HG03460 (cell line): ENCODE data around the gene GTF2A1L.
A peak's percentile ranks its signal among the peaks of the same experiment; 100 is the strongest.
"Not testable (repeated sequence)": the region's sequence is repeated elsewhere in the genome, so short reads cannot be mapped to it uniquely, and the experiment has no call there.

ENCODE experiments used
- ATAC-seq: cut with Tn5 transposase; IDR thresholded peaks from one replicate; pipeline ENCODE4 v1.9.1; 2021; ENCODE audit not compliant: unreplicated experiment

The GTF2A1L gene

GRCh38 chr2:48605482-48606175 is 12.0 kb upstream of the GTF2A1L start:
- no peak for ATAC-seq

DNA sequence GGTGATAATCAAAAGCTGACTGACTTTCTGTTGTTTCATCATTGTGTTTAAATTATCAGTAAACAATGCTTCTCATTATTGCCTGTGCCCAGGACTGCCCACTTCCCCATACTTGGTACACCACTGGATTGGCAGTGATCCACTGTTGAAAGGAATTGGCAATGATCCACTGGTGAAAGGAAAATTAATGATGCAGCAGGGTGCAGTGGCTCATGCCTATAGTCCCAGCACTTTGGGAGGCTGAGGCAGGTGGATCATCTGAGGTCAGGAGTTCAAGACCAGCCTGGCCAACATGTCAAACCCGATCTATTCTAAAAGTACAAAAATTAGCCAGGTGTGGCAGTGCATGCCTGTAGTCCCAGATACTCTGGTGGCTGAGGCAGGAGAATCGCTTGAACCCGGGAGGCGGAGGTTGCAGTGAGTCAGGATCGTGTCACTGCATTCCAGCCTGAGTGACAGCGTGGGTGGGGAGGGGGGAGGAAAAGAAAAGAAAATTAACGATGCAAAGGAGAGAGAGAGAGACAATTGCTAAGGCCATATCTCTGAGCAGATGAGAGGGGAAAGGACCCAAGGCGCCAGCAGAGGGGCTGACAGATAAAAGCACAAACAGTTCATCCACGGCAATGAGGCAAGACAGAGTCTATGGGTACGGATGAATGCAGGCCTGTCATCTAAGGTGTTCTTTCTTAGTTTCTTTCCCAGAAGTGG is 10.2 kb upstream of the GTF2A1L start:
- ATAC-seq: no peak

DNA sequence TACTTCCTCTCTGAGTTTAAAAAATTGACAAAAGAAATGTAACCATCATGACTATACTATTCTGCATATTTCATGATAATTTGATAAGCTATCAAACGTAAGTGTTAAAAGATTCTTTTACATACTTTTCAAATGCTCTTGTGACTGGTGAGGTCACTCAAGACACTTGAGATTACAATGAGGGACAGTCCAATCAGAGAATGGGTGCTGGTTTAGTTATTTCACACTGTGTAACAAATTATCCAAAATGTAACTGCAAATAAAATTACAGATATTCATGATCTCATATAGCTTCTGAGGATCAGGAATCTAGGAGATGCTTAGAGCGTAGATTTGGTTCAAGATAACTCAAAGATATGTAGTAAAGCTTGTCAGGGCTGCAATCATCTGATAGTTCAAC is 4.4 kb upstream of the GTF2A1L start:
- no peak for ATAC-seq

DNA sequence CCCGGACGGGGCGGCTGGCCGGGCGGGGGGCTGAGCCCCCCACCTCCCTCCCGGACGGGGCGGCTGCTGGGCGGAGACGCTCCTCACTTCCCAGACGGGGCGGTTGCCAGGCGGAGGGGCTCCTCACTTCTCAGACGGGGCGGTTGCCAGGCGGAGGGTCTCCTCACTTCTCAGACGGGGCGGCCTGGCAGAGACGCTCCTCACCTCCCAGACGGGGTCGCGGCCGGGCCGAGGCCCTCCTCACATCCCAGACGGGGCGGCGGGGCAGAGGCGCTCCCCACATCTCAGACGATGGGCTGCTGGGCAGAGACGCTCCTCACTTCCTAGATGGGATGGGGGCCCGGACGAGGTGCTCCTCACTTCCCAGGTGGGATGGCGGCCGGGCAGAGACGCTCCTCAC is 3.1 kb upstream of the GTF2A1L start:
- ATAC-seq: not testable (repeated sequence)

- no peak for ATAC-seq
Measured at GRCh38 chr2:48619526-48619925, 1.9 kb downstream of the GTF2A1L start.

- no peak for ATAC-seq
Measured at GRCh38 chr2:48620604-48621003, 2.9 kb downstream of the GTF2A1L start.

- not testable (repeated sequence) for ATAC-seq
Measured at GRCh38 chr2:48622691-48623090, 5.0 kb downstream of the GTF2A1L start.

GRCh38 chr2:48624696-48625095 is 7.0 kb downstream of the GTF2A1L start:
- ATAC-seq: no peak

- no peak for ATAC-seq
Measured at GRCh38 chr2:48626047-48626446, 8.4 kb downstream of the GTF2A1L start.

DNA sequence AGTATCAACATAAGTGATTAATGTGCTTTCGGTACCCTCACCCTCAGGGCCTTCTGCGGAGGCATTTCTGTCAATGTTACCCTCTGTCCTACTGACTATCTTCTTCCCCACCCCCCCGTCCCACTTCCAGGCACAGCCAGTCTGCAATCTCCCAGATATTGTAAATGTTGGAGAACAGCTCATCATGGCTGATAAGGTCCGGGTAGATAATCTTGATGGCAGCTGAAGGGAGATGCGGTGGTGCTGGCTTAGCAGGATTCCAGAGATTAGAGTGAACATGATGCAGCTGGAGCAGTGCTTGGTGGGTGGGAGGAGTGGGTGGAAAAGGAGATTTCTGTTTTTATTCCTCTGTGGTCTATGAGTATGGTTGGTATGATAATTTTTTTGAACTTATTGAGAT is 15.5 kb downstream of the GTF2A1L start:
- ATAC-seq: no peak

- ATAC-seq: no peak
Measured at GRCh38 chr2:48635786-48636185, 18.1 kb downstream of the GTF2A1L start.

- ATAC-seq: no peak
Measured at GRCh38 chr2:48638261-48638660, 20.6 kb downstream of the GTF2A1L start.

DNA sequence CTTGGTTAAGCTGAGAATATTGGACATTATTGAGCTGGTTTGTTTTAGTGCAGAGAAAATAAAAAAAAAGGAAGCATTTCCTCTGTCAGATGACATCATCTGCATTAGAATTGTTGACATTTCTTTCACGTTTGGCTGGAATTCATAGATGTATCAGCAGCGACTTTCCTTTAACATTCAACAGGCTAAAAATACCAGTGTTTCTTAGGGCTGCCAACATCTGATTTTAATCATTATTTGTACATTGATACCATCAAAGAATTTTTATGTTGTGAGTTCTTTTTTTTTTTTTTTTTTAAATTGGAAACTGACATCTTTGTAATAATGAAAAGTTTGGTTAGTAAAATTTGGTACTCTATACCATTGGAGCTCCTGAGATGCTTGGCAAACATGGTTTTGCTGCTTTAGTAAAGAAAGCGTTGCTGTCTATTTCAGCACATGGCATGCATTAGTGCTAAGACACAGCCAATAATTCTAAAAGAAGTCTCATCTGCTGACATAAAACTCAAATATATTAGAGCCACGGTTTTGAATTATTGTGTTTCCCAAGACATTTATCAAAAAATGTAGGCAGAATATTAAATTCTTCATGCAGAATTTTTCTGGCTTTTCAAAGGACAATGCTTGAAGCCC is 33.6 kb downstream of the GTF2A1L start:
- no peak for ATAC-seq

DNA sequence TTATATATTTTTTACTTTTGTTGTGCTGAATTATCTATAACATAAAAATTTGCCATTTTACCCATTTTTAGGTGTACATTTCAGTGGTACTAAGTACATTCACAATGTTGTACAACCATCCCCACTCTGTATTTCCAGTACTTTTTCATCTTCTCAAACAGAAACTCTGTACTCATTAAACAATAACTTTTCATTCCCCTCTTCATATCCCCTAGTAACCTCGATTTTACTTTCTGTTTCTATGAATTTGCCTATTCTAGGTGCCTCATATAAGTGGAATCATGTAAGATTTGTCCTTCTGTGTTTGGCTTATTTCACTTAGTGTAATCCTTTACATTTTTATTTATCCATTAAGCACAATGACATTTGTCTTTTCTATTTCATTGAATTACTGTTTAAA is 51.3 kb downstream of the GTF2A1L start:
- peak; percentile 94 for ATAC-seq

- no peak for ATAC-seq
Measured at GRCh38 chr2:48673581-48673980, 55.9 kb downstream of the GTF2A1L start.

GRCh38 chr2:48674933-48675332 is 57.3 kb downstream of the GTF2A1L start:
- ATAC-seq: no peak

- ATAC-seq: no peak
Measured at GRCh38 chr2:48677450-48677849, 59.8 kb downstream of the GTF2A1L start.

DNA sequence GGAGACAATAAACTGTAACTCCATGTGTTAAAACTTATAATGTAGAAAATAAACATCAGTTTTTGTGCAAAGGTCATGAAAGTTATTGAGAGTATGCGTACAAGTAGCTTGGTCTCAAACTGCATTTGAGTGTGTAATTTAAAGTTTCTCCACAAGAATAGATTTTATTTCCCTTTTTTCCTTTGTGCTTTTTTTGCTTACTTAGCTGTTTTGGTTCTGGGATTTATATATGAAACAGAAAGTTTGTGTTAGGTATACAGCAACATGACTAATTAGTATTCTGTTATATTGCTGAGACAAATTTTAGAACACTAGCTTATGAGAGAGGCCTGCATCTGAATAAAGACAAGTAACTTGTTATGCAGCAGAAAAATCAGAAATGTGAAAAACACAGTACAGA is 67.5 kb downstream of the GTF2A1L start:
- ATAC-seq: no peak

- ATAC-seq: no peak
Measured at GRCh38 chr2:48691935-48692691, 74.5 kb downstream of the GTF2A1L start.

GRCh38 chr2:48693066-48693465 is 75.4 kb downstream of the GTF2A1L start:
- no peak for ATAC-seq

DNA sequence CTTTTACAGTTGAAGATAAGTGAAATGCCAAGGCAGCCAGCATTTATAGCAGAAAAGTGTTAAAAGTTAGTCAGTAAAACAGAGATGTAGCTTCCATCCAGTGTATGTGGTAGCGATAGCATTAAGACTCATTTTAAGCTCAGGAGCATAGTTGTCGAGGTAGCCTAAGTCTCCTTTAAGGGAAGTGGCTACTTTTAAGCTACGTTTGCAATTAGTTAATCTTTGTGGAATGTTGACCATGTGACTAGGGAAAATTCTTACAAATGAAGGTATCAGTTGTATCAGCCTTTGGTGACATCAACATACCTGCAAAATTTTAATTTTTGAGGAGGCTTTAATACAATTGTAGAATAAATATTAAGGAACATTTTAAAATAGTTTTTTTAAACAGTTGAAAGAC is 76.0 kb downstream of the GTF2A1L start:
- no peak for ATAC-seq

- no peak for ATAC-seq
Measured at GRCh38 chr2:48694149-48694548, 76.5 kb downstream of the GTF2A1L start.
